ENCODE data around the gene FYB1. TPM values are rescaled to one million over a fixed set of nuclear protein-coding genes. Genes with fewer than 3 reads are reported as not detected.
A peak's percentile ranks its signal among the peaks of the same experiment; 100 is the strongest.

The FYB1 gene
- total and polyA plus RNA-seq, 2 experiments from 2014 or later = not detected

DNA sequence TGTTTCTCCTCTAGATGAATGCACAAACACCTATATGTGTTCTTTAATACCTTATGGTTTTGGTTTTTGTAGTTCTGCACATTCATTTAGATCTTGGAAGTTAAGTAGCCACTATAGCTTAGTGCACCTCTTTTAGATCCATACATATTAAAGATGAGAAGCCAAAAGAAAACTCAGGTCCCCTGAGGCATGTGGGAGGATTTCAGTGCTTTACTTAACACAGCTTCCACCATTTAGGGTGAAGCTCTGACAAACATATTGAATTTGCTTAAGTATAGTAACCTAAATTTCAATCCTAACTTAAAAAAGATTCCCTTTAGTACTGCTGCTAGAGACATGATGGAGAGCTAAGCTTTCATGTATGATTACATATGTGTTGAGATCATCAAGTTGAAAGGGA lies 119.5 kb downstream of the FYB1 start:
- peaks cover 5% of the 10 kb centered on the region for H3K27me3 Mint-ChIP-seq (ENCODE audit: insufficient read depth, low read depth, poor library complexity)
- H3K4me3 Mint-ChIP-seq = no peak overlapping the region
- Histone ChIP-seq H3K27me3 (ENCODE audit: insufficient read depth) (no peaks in the 10 kb centered on the region), H2AFZ (no peak overlapping the region), H3F3A (replicated peaks; ENCODE audit: low read depth) (no peaks in the 10 kb centered on the region), H3K4me2 (no peak overlapping the region), H3K4me1 (ENCODE audit: insufficient read depth) (no peaks in the 10 kb centered on the region), H3K9me2 (ENCODE audit: insufficient read depth) (peaks cover 3% of the 10 kb centered on the region; the same call in 1 of the 2 replicates), H4K20me1 (replicated peaks; ENCODE audit: insufficient read depth) (no peaks in the 10 kb centered on the region), H3K79me2 (replicated peaks; ENCODE audit: insufficient read depth) (no peaks in the 10 kb centered on the region), H3K36me3 (ENCODE audit: insufficient read depth) (no peaks in the 10 kb centered on the region), H3K4me3 (no peak overlapping the region), H3K27ac (ENCODE audit: low read depth) (no peak overlapping the region)
- no peaks in the 10 kb centered on the region; the same call in 2 of the 3 replicates for H3K4me1 Mint-ChIP-seq
- no peak for ATAC-seq
- H3K9me3 Mint-ChIP-seq = no peaks in the 10 kb centered on the region
- H3K27ac Mint-ChIP-seq = no peak overlapping the region
- TF ChIP-seq JUNB (IDR thresholded peaks at IDR 0.05; ENCODE audit: unreplicated experiment) = no peak
- TF ChIP-seq, protein P1, sequence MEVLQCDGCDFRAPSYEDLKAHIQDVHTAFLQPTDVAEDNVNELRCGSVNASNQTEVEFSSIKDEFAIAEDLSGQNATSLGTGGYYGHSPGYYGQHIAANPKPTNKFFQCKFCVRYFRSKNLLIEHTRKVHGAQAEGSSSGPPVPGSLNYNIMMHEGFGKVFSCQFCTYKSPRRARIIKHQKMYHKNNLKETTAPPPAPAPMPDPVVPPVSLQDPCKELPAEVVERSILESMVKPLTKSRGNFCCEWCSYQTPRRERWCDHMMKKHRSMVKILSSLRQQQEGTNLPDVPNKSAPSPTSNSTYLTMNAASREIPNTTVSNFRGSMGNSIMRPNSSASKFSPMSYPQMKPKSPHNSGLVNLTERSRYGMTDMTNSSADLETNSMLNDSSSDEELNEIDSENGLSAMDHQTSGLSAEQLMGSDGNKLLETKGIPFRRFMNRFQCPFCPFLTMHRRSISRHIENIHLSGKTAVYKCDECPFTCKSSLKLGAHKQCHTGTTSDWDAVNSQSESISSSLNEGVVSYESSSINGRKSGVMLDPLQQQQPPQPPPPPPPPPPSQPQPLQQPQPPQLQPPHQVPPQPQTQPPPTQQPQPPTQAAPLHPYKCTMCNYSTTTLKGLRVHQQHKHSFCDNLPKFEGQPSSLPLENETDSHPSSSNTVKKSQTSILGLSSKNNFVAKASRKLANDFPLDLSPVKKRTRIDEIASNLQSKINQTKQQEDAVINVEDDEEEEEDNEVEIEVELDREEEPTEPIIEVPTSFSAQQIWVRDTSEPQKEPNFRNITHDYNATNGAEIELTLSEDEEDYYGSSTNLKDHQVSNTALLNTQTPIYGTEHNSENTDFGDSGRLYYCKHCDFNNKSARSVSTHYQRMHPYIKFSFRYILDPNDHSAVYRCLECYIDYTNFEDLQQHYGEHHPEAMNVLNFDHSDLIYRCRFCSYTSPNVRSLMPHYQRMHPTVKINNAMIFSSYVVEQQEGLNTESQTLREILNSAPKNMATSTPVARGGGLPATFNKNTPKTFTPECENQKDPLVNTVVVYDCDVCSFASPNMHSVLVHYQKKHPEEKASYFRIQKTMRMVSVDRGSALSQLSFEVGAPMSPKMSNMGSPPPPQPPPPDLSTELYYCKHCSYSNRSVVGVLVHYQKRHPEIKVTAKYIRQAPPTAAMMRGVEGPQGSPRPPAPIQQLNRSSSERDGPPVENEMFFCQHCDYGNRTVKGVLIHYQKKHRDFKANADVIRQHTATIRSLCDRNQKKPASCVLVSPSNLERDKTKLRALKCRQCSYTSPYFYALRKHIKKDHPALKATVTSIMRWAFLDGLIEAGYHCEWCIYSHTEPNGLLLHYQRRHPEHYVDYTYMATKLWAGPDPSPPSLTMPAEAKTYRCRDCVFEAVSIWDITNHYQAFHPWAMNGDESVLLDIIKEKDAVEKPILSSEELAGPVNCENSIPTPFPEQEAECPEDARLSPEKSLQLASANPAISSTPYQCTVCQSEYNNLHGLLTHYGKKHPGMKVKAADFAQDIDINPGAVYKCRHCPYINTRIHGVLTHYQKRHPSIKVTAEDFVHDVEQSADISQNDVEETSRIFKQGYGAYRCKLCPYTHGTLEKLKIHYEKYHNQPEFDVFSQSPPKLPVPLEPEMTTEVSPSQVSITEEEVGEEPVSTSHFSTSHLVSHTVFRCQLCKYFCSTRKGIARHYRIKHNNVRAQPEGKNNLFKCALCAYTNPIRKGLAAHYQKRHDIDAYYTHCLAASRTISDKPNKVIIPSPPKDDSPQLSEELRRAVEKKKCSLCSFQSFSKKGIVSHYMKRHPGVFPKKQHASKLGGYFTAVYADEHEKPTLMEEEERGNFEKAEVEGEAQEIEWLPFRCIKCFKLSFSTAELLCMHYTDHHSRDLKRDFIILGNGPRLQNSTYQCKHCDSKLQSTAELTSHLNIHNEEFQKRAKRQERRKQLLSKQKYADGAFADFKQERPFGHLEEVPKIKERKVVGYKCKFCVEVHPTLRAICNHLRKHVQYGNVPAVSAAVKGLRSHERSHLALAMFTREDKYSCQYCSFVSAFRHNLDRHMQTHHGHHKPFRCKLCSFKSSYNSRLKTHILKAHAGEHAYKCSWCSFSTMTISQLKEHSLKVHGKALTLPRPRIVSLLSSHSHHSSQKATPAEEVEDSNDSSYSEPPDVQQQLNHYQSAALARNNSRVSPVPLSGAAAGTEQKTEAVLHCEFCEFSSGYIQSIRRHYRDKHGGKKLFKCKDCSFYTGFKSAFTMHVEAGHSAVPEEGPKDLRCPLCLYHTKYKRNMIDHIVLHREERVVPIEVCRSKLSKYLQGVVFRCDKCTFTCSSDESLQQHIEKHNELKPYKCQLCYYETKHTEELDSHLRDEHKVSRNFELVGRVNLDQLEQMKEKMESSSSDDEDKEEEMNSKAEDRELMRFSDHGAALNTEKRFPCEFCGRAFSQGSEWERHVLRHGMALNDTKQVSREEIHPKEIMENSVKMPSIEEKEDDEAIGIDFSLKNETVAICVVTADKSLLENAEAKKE (CRISPR knock-in tag; IDR thresholded peaks at IDR 0.05) = no peak
- TF ChIP-seq POLR2AphosphoS5 (IDR thresholded peaks at IDR 0.05; ENCODE audit: low read depth) = no peak
- no peak for TF ChIP-seq CTCF (conservative IDR thresholded peaks at IDR 0.05; ENCODE audit: low read depth in 2 of 2)
- no peak for DNase-seq (ENCODE audit: low spot score)
- H3K36me3 Mint-ChIP-seq (ENCODE audit: low read depth) = no peaks in the 10 kb centered on the region

DNA sequence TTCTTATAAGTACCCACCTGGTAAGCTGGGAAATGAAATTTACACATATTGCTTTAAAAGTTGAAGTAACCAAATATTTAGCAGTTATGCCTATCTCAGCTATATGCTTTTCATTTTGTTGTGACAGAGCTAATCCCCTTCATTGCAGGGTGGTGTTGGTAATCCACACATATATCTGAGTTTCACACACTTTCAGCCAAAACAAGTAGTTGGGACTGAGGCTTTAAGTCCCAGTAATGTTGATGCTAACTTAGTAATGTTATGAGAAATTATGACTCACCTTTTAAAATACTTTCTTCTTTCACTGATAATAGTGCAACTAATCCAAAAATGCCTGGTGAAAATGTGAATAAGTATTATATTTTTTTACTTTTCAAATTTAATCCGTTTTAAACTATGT lies 126.0 kb downstream of the FYB1 start:
- Histone ChIP-seq H3K27ac (ENCODE audit: low read depth) (no peak overlapping the region), H3K27me3 (ENCODE audit: insufficient read depth) (no peaks in the 10 kb centered on the region), H3K36me3 (ENCODE audit: insufficient read depth) (no peaks in the 10 kb centered on the region), H2AFZ (peak overlapping the region; percentile 34; the same call in 1 of the 2 replicates), H3K79me2 (replicated peaks; ENCODE audit: insufficient read depth) (no peaks in the 10 kb centered on the region), H3F3A (replicated peaks; ENCODE audit: low read depth) (no peaks in the 10 kb centered on the region), H3K4me3 (no peak overlapping the region), H3K4me2 (no peak overlapping the region), H4K20me1 (replicated peaks; ENCODE audit: insufficient read depth) (no peaks in the 10 kb centered on the region), H3K4me1 (ENCODE audit: insufficient read depth) (no peaks in the 10 kb centered on the region), H3K9me2 (ENCODE audit: insufficient read depth) (no peaks in the 10 kb centered on the region)
- DNase-seq (ENCODE audit: low spot score) (no peak), ATAC-seq (no peak)
- Mint-ChIP-seq H3K36me3 (ENCODE audit: low read depth) (no peaks in the 10 kb centered on the region), H3K4me1 (no peaks in the 10 kb centered on the region), H3K9me3 (peaks cover 3% of the 10 kb centered on the region; the same call in 1 of the 3 replicates), H3K4me3 (no peak overlapping the region), H3K27me3 (ENCODE audit: insufficient read depth, low read depth, poor library complexity) (no peaks in the 10 kb centered on the region), H3K27ac (no peak overlapping the region)
- TF ChIP-seq NANOG (IDR thresholded peaks at IDR 0.05; ENCODE audit: borderline replicate concordance) = no peak

All from GM23338 (cell line).